ENCODE results near the gene RPEL1.

Gene RPEL1

DNA sequence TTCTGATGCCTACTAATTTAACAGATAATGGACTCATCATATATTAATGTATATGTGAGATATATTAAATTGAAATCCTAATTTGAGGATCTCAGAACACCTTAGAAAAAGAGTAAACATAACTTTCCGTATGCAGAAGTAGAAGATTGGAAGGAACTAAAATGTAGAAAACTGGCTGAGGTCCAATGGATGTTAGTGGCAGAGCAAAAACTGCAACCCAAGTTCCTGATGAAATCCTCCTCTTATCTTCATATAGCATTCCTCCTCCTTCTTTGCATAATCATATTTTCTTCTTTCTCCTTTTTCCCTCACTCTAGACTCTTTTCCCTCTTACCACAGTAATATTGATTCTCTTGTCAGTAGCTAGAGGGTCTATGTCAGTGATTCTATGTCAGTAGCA is 37.3 kb downstream of the RPEL1 start:
- no peak for DNase-seq

DNA sequence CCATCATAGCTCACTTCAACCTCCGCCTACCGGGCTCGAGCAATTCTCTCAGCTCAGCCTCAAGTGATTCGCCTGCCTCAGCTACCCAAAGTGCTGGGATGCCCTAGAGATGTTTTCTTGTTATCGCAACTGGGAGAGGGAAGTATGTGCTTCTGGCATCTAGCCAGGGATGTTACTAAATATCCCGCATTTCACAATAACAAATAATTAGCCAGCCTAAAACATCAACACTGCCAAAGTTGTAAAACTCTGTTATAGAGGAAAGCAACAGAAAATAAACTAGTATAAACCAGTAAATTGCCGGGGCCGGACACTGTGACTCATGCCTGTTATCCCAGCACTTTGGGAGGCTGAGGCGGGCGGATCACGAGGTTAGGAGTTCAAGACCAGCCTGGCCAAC is 38.5 kb downstream of the RPEL1 start:
- peak; percentile 68 to 94 for DNase-seq

GRCh38 chr10:103287992-103288391 is 42.3 kb downstream of the RPEL1 start:
- no peak for DNase-seq

- DNase-seq, result no peak
Observed at GRCh38 chr10:103291588-103291987, 45.9 kb downstream of the RPEL1 start.

DNA sequence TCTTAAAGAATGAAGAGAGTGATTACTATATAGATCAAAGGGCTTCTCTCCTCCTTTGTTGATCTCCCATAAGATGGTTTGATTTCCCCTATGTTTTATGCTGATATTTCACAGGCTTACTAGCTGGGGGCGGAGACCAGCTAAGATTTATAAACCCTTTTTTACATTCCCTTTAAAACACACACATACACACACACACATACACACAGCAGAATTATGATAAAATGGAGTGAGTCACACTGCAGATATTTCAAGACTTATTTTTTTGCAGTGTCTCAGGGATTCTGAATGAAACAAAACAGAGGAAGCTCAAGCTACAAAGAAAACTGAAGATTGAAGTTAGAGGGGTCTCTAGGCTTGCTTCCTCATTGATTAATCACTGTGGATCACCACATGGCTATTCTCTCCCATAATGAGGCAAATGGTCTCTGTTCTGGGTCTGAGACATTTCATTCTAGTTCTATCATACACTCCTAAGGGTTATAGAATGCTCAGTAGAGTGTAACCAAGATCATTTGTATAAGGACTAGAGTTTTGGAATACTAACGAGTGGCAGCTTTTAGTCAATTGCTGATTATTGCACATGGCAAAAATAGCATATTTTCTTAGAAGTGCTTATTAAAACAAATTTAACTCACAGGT is 49.8 kb downstream of the RPEL1 start:
- no peak for DNase-seq

Measured in inflammatory macrophage treated with lipopolysaccharide for 1 hour (primary cell).